HFFc6 (cell line): Measurements from ENCODE around the gene ADK. TPM values are rescaled to one million over a fixed set of nuclear protein-coding genes. Genes with fewer than 3 reads are reported as not detected.

Experiments
- DNase-seq: peaks from one replicate; pipeline ENCODE4 v3.0.0-alpha.2; 2018
- H3K27ac Mint-ChIP-seq: 2 replicates; pipeline ENCODE4 v1.8.0; 2020; ENCODE audit warnings: mild to moderate bottlenecking, mixed read lengths
- H3K27me3 Mint-ChIP-seq: 2 replicates; pipeline ENCODE4 v1.8.0; 2021; ENCODE audit warnings: mild to moderate bottlenecking, moderate library complexity, mixed read lengths; ENCODE audit not compliant: insufficient read depth
- H3K36me3 Mint-ChIP-seq: 2 replicates; pipeline ENCODE4 v1.8.0; 2021; ENCODE audit warnings: low read depth, mixed read lengths
- H3K4me1 Mint-ChIP-seq: 2 replicates; pipeline ENCODE4 v1.8.0; 2020; ENCODE audit warnings: low read depth, mixed read lengths
- H3K4me3 Mint-ChIP-seq: 2 replicates; pipeline ENCODE4 v1.8.0; 2020; ENCODE audit warnings: mild to moderate bottlenecking, moderate library complexity, mixed read lengths
- H3K9me3 Mint-ChIP-seq: 2 replicates; pipeline ENCODE4 v1.8.0; 2020; ENCODE audit warnings: mild to moderate bottlenecking, mixed read lengths
- CTCF ChIP-seq: fragments of 200-600 bp; sonication (generic); IDR thresholded peaks from 2 replicates; pipeline ENCODE4 v1.5.0; 2021; ENCODE audit warnings: antibody characterized with exemption, mild to moderate bottlenecking
- total RNA-seq, 6 experiments: library from RNA; stranded (reverse); fragmentation: NEBNext Ultra II Directional; extraction: Animal tissue kit (Norgen Biotek cat#: 25700); gene quantifications; 2 replicates in 1 of 6; 3 replicates in 5 of 6; pipeline ENCODE4 v1.2.3, GENCODE V29; 2021

Gene ADK
- total RNA-seq, 6 experiments from 2014 or later: 74.1 to 97.6 (median 86.0) TPM

DNA sequence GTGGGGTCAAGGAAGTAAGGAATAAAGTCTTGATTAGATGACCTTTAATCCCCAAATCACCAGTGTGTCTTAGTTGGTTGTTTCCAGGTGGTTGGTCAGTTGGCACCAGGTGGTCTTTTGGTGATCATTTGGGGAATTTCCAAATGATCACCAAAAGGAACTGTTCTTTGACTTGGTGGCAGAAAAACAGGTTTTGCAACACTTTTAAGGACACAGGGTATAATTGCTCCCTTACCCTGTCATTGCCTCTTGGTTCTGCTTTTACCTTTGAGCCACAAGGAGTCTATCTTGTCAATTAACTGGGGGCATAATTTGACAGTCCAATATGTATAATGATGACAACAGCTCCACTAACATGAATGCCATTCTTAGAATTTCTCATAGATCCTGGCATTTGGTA is 104.2 kb downstream of the ADK start:
- no peak for TF ChIP-seq CTCF
- H3K36me3 Mint-ChIP-seq: peaks cover 5% of the 10 kb centered on the region; the same call in 1 of the 2 replicates
- no peak overlapping the region for H3K27ac Mint-ChIP-seq
- H3K4me1 Mint-ChIP-seq: peaks cover 43% of the 10 kb centered on the region
- H3K27me3 Mint-ChIP-seq: peaks cover 2% of the 10 kb centered on the region; the same call in 1 of the 2 replicates
- DNase-seq: no peak
- H3K4me3 Mint-ChIP-seq: no peak overlapping the region
- no peaks in the 10 kb centered on the region for H3K9me3 Mint-ChIP-seq

- H3K4me3 Mint-ChIP-seq: no peak overlapping the region
- H3K27me3 Mint-ChIP-seq: peaks cover 2% of the 10 kb centered on the region; the same call in 1 of the 2 replicates
- no peak for DNase-seq
- H3K4me1 Mint-ChIP-seq: peaks cover 41% of the 10 kb centered on the region
- no peak for TF ChIP-seq CTCF
- no peak overlapping the region; the same call in 1 of the 2 replicates for H3K27ac Mint-ChIP-seq
- H3K36me3 Mint-ChIP-seq: peaks cover 5% of the 10 kb centered on the region; the same call in 1 of the 2 replicates
- no peaks in the 10 kb centered on the region for H3K9me3 Mint-ChIP-seq
Observed at GRCh38 chr10:74255888-74256357, 104.9 kb downstream of the ADK start.

- DNase-seq: no peak
- no peaks in the 10 kb centered on the region for H3K9me3 Mint-ChIP-seq
- H3K4me3 Mint-ChIP-seq: no peak overlapping the region
- 0 out of 2 replicates have a peak, but pooled peaks cover 2% of the 10 kb centered on the region for H3K27me3 Mint-ChIP-seq
- peaks cover 5% of the 10 kb centered on the region; the same call in 1 of the 2 replicates for H3K36me3 Mint-ChIP-seq
- TF ChIP-seq CTCF: no peak
- H3K4me1 Mint-ChIP-seq: peaks cover 30% of the 10 kb centered on the region
- peak overlapping the region; percentile 24; the same call in 1 of the 2 replicates for H3K27ac Mint-ChIP-seq
Observed at GRCh38 chr10:74262856-74263255, 111.8 kb downstream of the ADK start.

- Mint-ChIP-seq H3K4me1 (peaks cover 30% of the 10 kb centered on the region), H3K27me3 (0 out of 2 replicates have a peak, but pooled peaks cover 2% of the 10 kb centered on the region), H3K27ac (no peak overlapping the region), H3K36me3 (peaks cover 5% of the 10 kb centered on the region; the same call in 1 of the 2 replicates), H3K9me3 (no peaks in the 10 kb centered on the region), H3K4me3 (no peak overlapping the region)
- TF ChIP-seq CTCF: no peak
- no peak for DNase-seq
Observed at GRCh38 chr10:74263996-74264395, 113.0 kb downstream of the ADK start.

GRCh38 chr10:74272288-74272687 is 121.3 kb downstream of the ADK start:
- no peak for TF ChIP-seq CTCF
- no peak for DNase-seq
- Mint-ChIP-seq H3K27me3 (no peaks in the 10 kb centered on the region; the same call in 1 of the 2 replicates), H3K27ac (no peak overlapping the region), H3K4me1 (no peaks in the 10 kb centered on the region), H3K4me3 (no peak overlapping the region), H3K36me3 (no peaks in the 10 kb centered on the region), H3K9me3 (no peaks in the 10 kb centered on the region)
